Hematopoietic multipotent progenitor cell (in vitro differentiated cells): ENCODE measurements around the gene NRP2. TPM values are rescaled to one million over a fixed set of nuclear protein-coding genes. Genes with fewer than 3 reads are reported as not detected.

ENCODE experiments used
- DNase-seq, 3 donors: peaks; one replicate each; pipeline ENCODE4 v3.0.0-alpha.2; 2011 to 2015; ENCODE audit warnings: low read depth in 2 of 3, low spot score in 2 of 3
- total RNA-seq: library from RNA; depleted of rRNA; stranded (reverse); fragments of >200 nt; gene quantifications from one replicate; pipeline ENCODE4 v1.2.3, GENCODE V29; 2012

Gene NRP2
- total RNA-seq, 1 donor = 1.9 TPM

DNA sequence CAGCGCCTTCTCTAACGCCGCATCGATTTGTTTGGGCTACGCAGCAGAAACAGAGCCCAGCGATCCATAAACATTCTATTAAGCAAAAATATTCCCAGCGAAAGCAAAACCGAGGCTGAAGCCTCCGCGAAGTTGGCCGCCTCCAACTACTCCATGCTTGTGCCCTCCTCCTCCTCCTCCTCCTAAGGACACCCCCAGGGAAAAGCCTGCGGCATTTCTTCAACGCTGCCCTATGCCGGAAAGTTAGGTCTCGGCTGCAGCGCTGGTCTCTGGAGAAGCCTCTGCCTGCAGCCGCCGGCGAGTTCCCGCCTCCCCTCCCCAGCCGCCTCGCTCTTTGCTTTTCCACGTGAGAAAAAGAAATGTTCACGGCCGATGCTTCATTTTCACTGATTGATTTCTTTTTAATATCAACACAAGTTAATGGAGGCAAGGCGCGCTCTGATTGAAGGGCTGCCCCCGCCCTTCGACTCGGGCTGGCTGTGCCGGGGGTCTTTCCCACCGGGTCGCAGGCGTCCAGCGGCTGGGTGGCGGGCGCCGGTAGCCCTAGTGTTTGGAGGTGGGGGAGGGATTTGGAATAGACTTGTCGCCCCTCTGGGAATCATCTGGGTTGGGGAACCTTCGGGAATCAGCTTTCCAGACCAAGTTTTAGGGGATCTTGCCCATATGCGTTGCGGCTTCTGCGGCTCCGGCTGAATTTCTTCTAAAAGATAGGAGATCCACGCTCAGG, 3.9 kb downstream of the NRP2 start:
- peak in 1 of 3 donors; percentile 26 for DNase-seq

GRCh38 chr2:205686783-205687640, 4.7 kb downstream of the NRP2 start:
- peak in 1 of 3 donors; percentile 15 for DNase-seq

DNA sequence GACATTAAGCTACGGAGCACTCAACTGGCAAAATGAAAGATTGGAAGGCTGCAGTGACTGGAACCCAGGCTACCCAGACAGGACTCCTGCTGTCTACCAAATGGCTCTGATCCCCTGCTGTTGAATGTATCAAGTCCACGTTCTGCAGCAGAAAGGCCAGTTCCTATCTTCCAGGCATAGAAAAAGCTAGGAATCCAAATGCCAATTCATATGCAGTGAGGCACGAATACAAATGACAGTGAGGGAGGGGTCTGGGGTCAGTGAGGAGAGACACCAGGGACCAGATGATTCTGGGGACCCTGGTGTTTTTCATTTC, 5.3 kb downstream of the NRP2 start:
- DNase-seq = no peak

GRCh38 chr2:205688417-205689200, 6.3 kb downstream of the NRP2 start:
- DNase-seq = no peak

DNA sequence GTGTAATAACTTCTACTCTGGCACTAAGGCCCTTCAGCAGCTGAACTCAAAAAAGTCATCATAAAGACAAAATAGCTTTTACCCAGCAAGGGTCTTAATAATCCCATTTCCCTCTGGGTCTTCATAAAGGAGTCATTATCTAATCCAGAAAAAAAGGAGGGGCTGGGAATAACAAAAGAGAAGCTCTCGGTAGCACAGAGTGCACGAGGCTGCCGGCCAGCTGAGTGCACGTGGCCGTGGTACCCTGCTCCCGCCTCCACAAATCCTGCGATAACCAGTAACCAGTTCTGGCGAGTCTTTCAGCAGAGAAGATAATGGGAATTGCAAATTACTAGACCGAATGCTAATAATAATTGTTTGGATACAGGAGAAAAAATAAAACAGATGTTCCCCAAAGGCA, 7.5 kb downstream of the NRP2 start:
- no peak for DNase-seq

DNA sequence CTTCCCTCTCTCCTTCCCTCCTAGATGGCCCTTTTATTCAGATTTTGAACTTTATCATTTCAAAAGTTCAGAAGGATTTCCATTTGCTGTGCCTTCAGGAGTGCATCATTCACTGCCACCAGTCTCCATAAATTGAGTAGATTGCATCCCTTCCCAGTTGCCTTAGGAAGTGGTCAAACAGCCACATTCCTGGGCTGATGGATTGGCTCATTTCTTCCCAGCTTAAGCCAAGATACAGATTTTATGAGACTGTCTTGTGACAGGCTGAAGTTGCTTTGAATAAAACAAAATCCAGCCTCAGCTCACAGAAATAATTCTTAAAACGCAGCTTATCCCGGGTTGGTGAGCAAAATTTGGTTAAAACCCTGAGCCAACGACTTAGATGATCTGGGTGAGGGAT, 9.8 kb downstream of the NRP2 start:
- DNase-seq = no peak

- no peak for DNase-seq
Observed at GRCh38 chr2:205694256-205694655, 12.0 kb downstream of the NRP2 start.

DNA sequence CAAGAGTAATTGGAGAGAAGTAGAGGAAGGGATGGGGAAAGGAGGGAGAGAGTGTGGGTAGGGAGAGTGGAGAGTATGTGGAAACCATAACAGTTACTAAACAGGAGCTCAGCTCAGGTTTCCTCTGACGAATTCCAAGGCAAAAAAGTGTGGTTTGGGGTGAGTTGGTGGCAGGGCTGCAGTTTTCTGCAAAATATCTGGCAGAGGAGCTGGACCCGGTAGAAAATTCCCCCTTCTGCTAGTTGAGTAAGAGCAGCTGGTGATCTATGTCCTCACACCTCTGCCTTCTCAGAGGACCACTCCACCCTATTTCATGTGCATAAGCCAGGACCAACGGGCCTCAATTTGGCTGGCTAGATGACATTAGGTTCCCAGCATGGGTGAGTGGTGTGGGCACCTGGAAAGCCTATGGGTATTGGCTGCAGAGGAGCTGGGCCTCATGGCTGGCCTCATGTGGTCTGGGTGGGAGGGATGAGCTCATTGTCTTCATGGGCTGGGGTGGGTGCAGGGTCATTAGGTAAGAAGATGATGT, 13.2 kb downstream of the NRP2 start:
- DNase-seq = no peak

- no peak for DNase-seq
Observed at GRCh38 chr2:205696331-205696926, 14.1 kb downstream of the NRP2 start.

DNA sequence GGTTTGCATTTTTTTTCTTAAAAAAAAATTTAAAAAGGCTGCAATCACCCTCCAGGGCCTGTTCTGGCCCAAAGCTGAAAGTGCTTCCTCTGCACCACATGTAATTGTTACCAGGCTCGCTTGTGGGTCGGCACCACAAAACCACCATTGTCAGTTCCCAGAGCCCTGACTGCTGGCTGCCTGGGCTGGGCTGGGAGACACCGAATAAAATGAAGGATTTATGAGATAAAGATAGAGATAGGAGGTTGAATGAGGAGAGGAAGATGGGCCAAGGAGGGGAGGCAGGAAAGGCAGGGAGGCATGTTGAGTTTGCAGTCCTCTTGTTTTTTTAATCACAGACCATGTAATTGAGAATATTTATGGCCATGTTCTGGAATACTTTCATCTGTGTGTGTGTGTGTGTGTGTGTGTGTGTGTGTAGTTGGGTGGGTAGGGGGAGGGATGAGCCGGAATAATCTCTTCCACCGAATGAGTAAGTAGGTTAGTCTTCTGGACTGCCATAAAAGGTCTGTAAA, 14.7 kb downstream of the NRP2 start:
- DNase-seq = no peak

DNA sequence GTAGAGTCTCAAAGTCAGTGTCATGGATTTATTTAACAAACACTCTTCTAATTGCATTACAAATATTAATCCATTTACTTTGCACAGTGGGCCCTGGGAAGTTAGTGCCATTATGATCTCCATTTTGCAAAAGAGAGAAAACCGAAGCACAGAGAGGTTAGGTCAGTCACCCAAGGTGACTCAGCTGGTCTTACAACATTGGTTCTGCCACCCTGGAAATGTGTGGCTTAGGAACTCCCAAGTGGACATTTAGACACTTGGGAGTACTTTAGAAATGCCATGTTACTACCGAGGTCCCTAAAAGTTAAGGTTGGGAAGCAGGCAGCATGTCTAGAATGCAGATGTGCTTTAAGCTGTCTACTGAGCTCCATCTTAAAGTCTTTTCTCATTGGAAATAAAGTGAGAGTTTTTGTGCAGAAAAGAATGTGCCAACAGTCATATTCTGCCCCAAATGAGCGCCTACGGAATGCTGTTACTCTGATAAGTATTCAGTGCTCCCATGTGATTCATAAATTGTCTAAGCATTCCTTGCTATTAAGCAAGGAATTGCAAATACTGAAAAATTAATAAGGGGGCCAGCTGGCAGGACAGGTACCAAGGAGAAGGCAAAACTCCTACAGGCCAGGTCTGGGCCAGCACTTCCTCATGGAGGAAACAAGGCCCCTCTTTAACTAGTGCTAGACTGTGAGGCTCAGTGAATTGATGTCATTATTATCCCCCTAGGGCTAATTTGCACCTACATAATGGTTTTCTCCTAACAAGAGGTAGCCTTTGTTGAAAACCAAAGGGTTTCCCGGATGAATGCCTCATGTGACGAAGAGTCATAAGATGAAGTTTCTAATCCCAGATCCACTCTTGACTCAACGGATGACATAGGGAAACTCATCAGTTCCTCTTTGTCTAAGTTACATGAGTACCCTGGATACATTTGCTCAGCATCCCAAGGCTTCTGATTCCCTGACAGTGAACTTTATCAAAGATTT, 16.3 kb downstream of the NRP2 start:
- no peak for DNase-seq

- DNase-seq = peak in 1 of 3 donors; percentile 22
Observed at GRCh38 chr2:205699515-205700289, 17.4 kb downstream of the NRP2 start.

DNA sequence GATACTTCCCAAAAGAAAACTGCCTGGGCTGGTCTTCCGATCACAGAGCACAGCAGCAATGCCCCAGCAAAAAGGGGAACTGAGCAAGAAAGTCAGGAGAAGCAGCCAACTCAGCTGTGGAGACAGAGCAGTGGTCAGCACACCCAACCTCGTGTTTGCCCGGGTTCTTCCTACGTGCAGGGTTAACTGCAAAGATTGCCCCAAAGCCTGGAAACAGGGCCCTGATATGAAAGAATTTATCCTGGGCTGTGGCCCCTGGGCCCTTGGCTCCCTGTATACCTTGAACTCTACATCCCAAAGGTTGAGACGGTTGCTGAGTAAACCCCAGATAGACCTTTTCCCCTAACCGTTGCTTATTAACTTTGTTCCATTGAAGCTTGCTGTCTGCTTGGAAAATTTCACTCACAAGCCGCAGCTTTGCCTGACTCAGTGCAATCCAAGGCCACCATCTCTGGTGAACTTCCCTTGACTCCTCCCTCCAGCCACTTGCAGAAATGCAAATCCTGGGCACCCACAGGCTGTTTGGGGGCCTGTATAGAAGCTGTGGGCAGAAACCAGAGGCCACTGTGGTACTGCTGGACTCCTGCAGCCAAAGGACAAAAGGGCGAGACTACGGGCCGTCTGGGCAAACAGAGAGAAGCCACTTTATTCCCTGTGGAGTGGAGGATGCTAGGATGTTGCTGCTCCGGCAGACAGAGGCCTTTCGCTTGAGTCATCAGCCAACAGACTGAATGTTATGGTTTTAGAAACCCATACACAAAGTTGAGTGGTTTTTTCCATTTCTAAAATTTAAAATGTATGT, 18.2 kb downstream of the NRP2 start:
- DNase-seq = no peak

DNA sequence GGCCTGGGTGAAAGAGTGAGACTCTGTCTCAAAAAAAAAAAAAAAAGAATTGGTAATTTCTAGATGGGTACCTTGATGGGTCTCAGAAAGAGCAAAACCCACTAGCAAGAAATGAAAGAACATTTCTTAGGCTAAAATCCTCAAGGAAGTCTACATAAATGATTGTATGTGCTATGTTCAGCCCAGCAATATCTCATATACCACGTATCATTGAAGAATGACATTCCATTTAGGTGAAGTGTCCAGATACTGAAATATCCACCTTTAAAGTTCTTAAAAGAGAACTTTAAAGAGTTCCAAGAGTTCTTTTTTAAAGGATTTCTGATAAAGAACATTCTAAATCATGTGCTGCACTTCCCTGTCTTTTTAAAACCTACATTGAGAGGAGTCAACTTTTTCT, 19.2 kb downstream of the NRP2 start:
- DNase-seq = no peak

DNA sequence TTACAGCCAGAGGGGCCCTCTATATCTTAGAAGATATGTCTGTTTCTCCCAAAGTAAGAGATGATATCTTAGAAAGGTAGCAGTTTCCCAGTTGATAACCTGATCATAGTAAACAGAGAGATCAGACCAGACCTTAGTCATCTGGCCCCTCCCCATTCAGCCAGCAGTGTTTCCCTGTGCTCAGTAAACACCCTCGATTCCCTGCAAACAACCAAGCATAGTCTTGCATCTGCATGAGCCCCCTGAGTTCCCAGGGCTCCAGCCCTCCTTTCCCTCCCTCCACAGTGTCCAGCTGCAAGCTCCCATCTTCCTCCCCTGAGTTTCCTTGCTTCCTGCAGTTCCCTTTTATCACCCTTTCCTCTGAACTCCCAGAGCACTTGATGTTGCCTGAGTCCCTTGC, 20.3 kb downstream of the NRP2 start:
- DNase-seq = no peak

GRCh38 chr2:205703471-205704126, 21.3 kb downstream of the NRP2 start:
- DNase-seq = no peak

DNA sequence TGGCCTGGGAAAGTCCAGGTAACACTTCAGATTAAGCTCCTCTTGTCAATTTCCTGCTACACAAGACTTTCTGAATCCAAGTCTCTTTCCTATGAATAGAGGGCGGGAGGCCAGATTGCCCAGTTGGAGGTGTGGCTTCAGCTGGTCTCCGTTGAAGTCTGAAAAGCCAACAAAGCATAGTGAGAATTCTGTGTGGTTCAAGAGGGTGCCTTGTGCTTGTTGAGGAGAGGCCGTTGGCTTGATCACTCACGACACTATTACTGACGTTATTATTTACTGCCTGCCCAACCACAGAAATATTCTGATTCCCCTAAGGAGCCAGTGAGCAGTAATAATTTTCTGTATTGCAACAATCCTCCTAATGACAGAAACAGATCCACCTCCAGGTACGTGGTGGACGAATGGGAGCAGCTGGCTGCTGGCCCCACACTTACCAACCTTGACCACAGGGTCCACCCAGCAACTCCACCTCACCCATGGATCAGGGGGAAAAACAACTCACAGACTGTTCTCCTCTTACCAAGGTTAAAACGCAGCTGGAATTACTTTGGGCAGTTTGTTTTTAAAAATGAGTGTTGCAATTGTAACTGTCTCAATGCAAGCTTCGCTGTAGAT, 21.9 kb downstream of the NRP2 start:
- no peak for DNase-seq
